ENCODE results near the gene CPLX1. TPM values are rescaled to one million over a fixed set of nuclear protein-coding genes. Genes with fewer than 3 reads are reported as not detected.

CPLX1 gene
- polyA plus RNA-seq, 3 donors, result not detected

DNA sequence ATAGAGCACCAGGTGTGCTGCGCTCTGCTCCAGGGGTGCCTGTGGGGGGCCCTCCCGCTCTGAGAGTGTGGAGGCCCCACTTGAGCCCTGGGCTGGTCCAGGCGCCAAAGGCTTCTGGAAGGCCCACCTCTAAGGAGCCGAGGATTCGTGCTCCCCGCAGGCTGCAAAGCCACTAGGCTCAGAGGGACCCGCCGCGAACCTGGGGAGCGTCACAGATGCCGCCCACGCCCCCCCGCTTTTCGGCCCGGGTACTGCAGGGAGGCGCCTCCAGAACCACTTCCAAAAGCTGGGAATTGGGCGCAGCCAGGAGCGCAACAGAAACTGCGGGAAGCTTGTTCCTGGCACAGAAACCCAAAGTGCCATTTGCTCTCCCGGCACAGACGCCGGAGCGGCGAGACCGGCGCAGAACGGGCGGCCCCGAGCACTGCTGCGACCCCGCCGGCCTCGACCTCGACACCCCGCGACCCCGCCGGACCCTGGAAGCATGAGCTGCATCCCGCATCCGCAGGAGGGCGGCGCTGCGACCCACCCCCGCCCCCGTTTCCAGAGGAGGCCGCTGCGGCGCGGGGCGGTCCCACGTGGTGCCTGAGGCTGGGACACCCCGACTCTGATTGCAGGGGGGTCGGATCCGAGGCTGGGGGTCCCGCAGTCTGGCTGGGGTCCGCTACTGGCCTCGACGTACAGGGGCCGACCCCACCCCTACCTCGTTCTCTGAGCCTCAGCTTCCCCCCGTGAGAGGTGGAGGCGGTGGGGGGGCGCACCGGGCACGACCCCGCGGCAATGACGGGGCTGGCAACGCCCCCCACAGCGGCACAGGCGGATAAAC is 30.8 kb downstream of the CPLX1 start:
- H3K9ac ChIP-seq (ENCODE audit: insufficient read depth, low read length, poor library complexity, severe bottlenecking), result no peak overlapping the region
- Mint-ChIP-seq H3K4me3 (peak overlapping the region in 1 of 2 donors; percentile 75), H3K36me3 (peaks cover 0 to 4% of the 10 kb centered on the region in 2 donors), H3K9me3 (peaks cover 0 to 14% (median 2%) of the 10 kb centered on the region in 7 donors), H3K27me3 (ENCODE audit: low read depth in 3 of 3) (peaks cover 63 to 90% (median 71%) of the 10 kb centered on the region in 3 donors), H3K4me1 (no peaks in the 10 kb centered on the region), H3K27ac (no peak overlapping the region)
- peaks cover 0 to 17% of the 10 kb centered on the region in 2 donors for H3K9me3 ChIP-seq (replicated peaks in 1 of 2; ENCODE audit: control insufficient read depth in 1 of 2, insufficient read depth in 1 of 2, low read length in 2 of 2)
- intact Hi-C loops (cut with micrococcal nuclease), result no loop called here
- no peak overlapping the region for H3K27ac ChIP-seq (ENCODE audit: low read depth in 1 of 2, low read length in 2 of 2)
- H3K79me2 ChIP-seq (ENCODE audit: insufficient read depth, low read length), result no peaks in the 10 kb centered on the region
- no peak overlapping the region for H3K4me3 ChIP-seq (replicated peaks in 1 of 3; ENCODE audit: low read depth in 2 of 3, low read length in 3 of 3)
- TF ChIP-seq, protein P1, sequence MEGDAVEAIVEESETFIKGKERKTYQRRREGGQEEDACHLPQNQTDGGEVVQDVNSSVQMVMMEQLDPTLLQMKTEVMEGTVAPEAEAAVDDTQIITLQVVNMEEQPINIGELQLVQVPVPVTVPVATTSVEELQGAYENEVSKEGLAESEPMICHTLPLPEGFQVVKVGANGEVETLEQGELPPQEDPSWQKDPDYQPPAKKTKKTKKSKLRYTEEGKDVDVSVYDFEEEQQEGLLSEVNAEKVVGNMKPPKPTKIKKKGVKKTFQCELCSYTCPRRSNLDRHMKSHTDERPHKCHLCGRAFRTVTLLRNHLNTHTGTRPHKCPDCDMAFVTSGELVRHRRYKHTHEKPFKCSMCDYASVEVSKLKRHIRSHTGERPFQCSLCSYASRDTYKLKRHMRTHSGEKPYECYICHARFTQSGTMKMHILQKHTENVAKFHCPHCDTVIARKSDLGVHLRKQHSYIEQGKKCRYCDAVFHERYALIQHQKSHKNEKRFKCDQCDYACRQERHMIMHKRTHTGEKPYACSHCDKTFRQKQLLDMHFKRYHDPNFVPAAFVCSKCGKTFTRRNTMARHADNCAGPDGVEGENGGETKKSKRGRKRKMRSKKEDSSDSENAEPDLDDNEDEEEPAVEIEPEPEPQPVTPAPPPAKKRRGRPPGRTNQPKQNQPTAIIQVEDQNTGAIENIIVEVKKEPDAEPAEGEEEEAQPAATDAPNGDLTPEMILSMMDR (IDR thresholded peaks at IDR 0.05), result no peak
- peaks cover 38 to 61% of the 10 kb centered on the region in 2 donors for H3K27me3 ChIP-seq (ENCODE audit: control insufficient read depth in 2 of 2, insufficient read depth in 2 of 2, low read length in 2 of 2)
- H3K36me3 ChIP-seq (replicated peaks in 1 of 2; ENCODE audit: control insufficient read depth in 1 of 2, insufficient read depth in 2 of 2, low read length in 2 of 2), result no peaks in the 10 kb centered on the region
- no peak overlapping the region for H2AFZ ChIP-seq (ENCODE audit: insufficient read depth, low read depth, low read length, poor library complexity, severe bottlenecking)
- no peaks in the 10 kb centered on the region for H3K4me1 ChIP-seq (ENCODE audit: control insufficient read depth in 1 of 2, insufficient read depth in 2 of 2, low read length in 2 of 2)
- WGBS (ENCODE audit: insufficient coverage), result 2% methylated on average over 53 of the region's 71 CpGs
- no peak for DNase-seq
- H4K20me1 ChIP-seq (ENCODE audit: insufficient read depth, low read length), result no peaks in the 10 kb centered on the region
- no peak overlapping the region for H3K4me2 ChIP-seq (replicated peaks; ENCODE audit: extremely low read depth, low read length, poor library complexity, severe bottlenecking)

DNA sequence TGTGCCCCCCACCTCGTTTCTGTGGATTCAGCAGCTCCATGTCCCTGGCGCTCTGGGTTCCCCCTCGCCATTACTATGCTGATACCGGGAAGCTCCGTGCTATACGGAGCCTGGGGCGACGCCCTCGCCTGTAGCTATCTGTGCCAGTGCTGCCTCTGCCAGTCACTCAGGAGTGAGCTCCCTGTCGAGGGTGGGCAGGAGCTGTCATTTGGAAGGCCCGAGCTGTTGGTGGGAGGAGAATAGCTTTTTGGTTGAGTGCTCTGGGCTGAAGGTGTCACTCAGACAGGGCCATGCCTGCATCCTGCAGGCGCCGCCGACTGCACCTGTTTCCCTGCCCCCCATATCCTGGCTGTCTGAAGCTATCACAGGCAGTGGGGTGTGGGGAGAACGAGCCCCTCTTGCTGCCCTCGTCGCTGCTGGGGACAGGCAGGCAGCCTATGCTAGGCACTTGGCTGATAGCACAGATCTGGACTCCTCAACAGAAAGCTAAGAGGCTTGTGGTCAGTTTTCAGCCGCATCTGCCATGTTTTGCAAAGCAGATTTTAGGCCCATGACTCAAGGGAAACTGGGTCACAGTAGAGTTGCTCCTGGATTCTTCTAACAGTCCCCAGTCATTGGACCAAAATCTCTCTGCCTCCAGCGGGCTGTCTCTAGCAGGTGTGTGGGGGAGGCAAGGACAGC is 31.8 kb downstream of the CPLX1 start:
- TF ChIP-seq, protein P1 (IDR thresholded peaks at IDR 0.05), result no peak
- Histone ChIP-seq H3K9ac (ENCODE audit: insufficient read depth, low read length, poor library complexity, severe bottlenecking) (no peak overlapping the region), H3K4me2 (replicated peaks; ENCODE audit: extremely low read depth, low read length, poor library complexity, severe bottlenecking) (no peak overlapping the region), H3K4me1 (ENCODE audit: control insufficient read depth in 1 of 2, insufficient read depth in 2 of 2, low read length in 2 of 2) (no peaks in the 10 kb centered on the region), H4K20me1 (ENCODE audit: insufficient read depth, low read length) (no peaks in the 10 kb centered on the region), H3K9me3 (replicated peaks in 1 of 2; ENCODE audit: control insufficient read depth in 1 of 2, insufficient read depth in 1 of 2, low read length in 2 of 2) (peaks cover 0 to 17% of the 10 kb centered on the region in 2 donors), H3K27ac (ENCODE audit: low read depth in 1 of 2, low read length in 2 of 2) (no peak overlapping the region), H3K4me3 (replicated peaks in 1 of 3; ENCODE audit: low read depth in 2 of 3, low read length in 3 of 3) (no peak overlapping the region), H3K27me3 (ENCODE audit: control insufficient read depth in 2 of 2, insufficient read depth in 2 of 2, low read length in 2 of 2) (peaks cover 38 to 64% of the 10 kb centered on the region in 2 donors), H3K79me2 (ENCODE audit: insufficient read depth, low read length) (no peaks in the 10 kb centered on the region), H3K36me3 (replicated peaks in 1 of 2; ENCODE audit: control insufficient read depth in 1 of 2, insufficient read depth in 2 of 2, low read length in 2 of 2) (no peaks in the 10 kb centered on the region), H2AFZ (ENCODE audit: insufficient read depth, low read depth, low read length, poor library complexity, severe bottlenecking) (no peak overlapping the region)
- H3K36me3 Mint-ChIP-seq, result peaks cover 0 to 4% of the 10 kb centered on the region in 2 donors
- peaks cover 0 to 14% (median 2%) of the 10 kb centered on the region in 7 donors for H3K9me3 Mint-ChIP-seq
- H3K27ac Mint-ChIP-seq, result no peak overlapping the region
- peaks cover 65 to 89% (median 67%) of the 10 kb centered on the region in 3 donors for H3K27me3 Mint-ChIP-seq (ENCODE audit: low read depth in 3 of 3)
- no peak for DNase-seq
- intact Hi-C loops (cut with micrococcal nuclease), result no loop called here
- no peaks in the 10 kb centered on the region for H3K4me1 Mint-ChIP-seq
- peak overlapping the region in 1 of 2 donors; percentile 75 for H3K4me3 Mint-ChIP-seq
- 34% methylated on average over 18 of the region's 19 CpGs for WGBS (ENCODE audit: insufficient coverage)
